GM12801 (cell line): Measurements from ENCODE around the gene TNFRSF19.

Source experiments
- TF ChIP-seq, protein P1 (sequence below): IDR thresholded peaks from one replicate; pipeline ENCODE4 v1.5.1; 2011; ENCODE audit warnings: control low read depth; ENCODE audit not compliant: insufficient read length; ENCODE audit errors: extremely low read depth

The TNFRSF19 gene

GRCh38 chr13:23685416-23685815 is 115.2 kb downstream of the TNFRSF19 start:
- TF ChIP-seq, protein P1, sequence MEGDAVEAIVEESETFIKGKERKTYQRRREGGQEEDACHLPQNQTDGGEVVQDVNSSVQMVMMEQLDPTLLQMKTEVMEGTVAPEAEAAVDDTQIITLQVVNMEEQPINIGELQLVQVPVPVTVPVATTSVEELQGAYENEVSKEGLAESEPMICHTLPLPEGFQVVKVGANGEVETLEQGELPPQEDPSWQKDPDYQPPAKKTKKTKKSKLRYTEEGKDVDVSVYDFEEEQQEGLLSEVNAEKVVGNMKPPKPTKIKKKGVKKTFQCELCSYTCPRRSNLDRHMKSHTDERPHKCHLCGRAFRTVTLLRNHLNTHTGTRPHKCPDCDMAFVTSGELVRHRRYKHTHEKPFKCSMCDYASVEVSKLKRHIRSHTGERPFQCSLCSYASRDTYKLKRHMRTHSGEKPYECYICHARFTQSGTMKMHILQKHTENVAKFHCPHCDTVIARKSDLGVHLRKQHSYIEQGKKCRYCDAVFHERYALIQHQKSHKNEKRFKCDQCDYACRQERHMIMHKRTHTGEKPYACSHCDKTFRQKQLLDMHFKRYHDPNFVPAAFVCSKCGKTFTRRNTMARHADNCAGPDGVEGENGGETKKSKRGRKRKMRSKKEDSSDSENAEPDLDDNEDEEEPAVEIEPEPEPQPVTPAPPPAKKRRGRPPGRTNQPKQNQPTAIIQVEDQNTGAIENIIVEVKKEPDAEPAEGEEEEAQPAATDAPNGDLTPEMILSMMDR: no peak

DNA sequence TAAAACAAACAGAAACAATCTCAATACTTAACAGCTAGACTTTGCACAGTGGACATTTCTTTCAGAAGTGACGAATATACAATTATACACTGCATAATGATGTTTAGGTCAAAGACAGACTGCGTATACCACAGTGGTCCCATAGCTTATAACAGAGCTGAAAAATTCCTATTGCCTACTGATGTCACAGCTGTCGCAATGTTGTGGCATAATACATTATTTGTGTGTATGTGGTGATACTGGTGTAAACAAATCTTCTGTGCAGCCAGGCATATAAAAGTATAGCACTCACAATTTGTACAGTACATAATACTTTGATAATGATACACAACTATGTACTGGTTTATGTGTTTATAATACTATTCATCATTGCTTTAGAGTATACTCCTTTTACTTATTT is 116.7 kb downstream of the TNFRSF19 start:
- TF ChIP-seq, protein P1: no peak

GRCh38 chr13:23687614-23688013 is 117.4 kb downstream of the TNFRSF19 start:
- TF ChIP-seq, protein P1: no peak

DNA sequence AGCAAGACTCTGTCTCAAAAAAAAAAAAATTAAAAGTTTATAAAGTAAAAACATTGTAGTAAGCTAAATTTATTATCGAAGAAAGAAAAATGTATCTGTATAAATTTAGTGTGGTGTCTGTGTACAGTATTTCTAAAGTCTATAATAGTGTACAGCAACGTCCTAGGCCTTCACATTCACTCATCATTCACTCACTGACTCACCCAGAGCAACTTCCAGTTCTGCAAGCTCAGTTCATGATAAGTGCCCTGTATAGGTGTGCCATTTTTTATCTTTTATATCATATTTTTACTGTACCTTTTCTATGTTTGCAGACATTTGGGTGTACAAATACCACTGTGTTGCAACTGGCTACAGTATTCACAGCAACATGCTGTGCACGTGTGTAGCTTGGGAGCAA is 118.1 kb downstream of the TNFRSF19 start:
- TF ChIP-seq, protein P1: no peak

- TF ChIP-seq, protein P1: no peak
Measured at GRCh38 chr13:23690668-23691067, 120.5 kb downstream of the TNFRSF19 start.

GRCh38 chr13:23692816-23693215 is 122.6 kb downstream of the TNFRSF19 start:
- TF ChIP-seq, protein P1: no peak

DNA sequence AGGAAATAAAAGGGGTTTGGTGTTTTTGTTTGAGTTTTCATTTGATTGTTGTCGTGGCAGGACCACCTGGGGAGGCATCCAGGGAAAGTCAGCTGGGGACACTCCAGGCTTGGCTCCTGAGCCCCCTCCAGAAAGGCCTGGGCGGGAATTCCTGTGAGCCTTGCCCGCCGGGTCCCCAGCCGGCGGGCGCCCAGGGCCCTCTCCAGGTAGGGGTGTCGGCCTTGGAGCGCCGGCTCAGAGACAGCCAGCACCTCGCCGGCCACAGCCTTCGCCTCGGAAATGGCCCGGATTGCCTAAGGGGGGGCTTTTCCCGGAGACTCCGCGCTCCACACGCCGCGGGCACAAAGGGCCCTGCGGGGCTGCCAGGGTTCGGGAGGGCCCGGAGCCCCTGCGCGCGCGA is 125.0 kb downstream of the TNFRSF19 start:
- TF ChIP-seq, protein P1: no peak

- TF ChIP-seq, protein P1: no peak
Measured at GRCh38 chr13:23695711-23696464, 125.7 kb downstream of the TNFRSF19 start.
